ENCODE data around the gene CST9.

DNA sequence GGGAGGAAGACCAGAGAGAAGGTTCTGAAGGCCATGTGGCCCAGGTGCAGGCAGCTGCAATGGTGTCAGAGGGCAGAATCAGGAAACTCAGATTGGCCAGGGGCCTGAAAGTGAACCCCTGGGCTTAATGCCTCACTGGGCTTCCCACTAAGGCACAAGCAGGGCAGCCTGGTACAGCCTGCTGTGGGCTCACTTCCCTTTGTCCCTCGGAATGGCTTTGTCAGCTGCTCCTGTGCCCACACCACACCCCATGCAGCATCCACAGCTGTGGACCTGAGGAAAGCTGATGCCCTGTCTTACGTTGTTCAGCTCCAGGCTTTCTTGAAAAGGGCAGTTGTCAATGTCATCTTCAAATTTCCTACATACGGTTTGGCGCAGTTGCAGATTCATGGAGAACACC is 2.4 kb downstream of the CST9 start:
- no peak for TF ChIP-seq EZH2phosphoT487 (IDR thresholded peaks at IDR 0.05; ENCODE audit: low read length)
- TF ChIP-seq, protein P1, sequence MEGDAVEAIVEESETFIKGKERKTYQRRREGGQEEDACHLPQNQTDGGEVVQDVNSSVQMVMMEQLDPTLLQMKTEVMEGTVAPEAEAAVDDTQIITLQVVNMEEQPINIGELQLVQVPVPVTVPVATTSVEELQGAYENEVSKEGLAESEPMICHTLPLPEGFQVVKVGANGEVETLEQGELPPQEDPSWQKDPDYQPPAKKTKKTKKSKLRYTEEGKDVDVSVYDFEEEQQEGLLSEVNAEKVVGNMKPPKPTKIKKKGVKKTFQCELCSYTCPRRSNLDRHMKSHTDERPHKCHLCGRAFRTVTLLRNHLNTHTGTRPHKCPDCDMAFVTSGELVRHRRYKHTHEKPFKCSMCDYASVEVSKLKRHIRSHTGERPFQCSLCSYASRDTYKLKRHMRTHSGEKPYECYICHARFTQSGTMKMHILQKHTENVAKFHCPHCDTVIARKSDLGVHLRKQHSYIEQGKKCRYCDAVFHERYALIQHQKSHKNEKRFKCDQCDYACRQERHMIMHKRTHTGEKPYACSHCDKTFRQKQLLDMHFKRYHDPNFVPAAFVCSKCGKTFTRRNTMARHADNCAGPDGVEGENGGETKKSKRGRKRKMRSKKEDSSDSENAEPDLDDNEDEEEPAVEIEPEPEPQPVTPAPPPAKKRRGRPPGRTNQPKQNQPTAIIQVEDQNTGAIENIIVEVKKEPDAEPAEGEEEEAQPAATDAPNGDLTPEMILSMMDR (IDR thresholded peaks at IDR 0.05; ENCODE audit: low read length), result no peak
